MM.1S (cell line): ENCODE results near the gene HCST.

Experiments
- DNase-seq: peaks from one replicate; pipeline ENCODE4 v3.0.0-alpha.2; 2015
- H2AFZ ChIP-seq: fragments of 300-600 bp; sonication (generic); 2 replicates; pipeline ENCODE4 v1.6.0; 2016; ENCODE audit warnings: antibody characterized with exemption, low read length
- H3F3A ChIP-seq: fragments of 300-600 bp; sonication (generic); 2 replicates; pipeline ENCODE4 v1.6.1; 2016; ENCODE audit warnings: mild to moderate bottlenecking, antibody characterized with exemption, low read length, moderate library complexity, mixed read lengths; ENCODE audit not compliant: insufficient read depth
- H3K27ac ChIP-seq: fragments of 300-600 bp; sonication (generic); 2 replicates; pipeline ENCODE4 v1.5.1; 2016; ENCODE audit warnings: mild to moderate bottlenecking, low read length
- H3K27me3 ChIP-seq: fragments of 300-600 bp; sonication (generic); replicated peaks from 2 replicates; pipeline ENCODE4 v1.6.0; 2016; ENCODE audit warnings: low read length; ENCODE audit not compliant: insufficient read depth
- H3K36me3 ChIP-seq: fragments of 300-600 bp; sonication (generic); replicated peaks from 2 replicates; pipeline ENCODE4 v1.6.1; 2016; ENCODE audit warnings: mild to moderate bottlenecking, low read length, mixed read lengths; ENCODE audit not compliant: insufficient read depth
- H3K4me1 ChIP-seq: fragments of 300-600 bp; sonication (generic); 2 replicates; pipeline ENCODE4 v1.6.1; 2016; ENCODE audit warnings: low read length, mixed read lengths
- H3K4me2 ChIP-seq: fragments of 300-600 bp; sonication (generic); 2 replicates; pipeline ENCODE4 v1.6.0; 2016; ENCODE audit warnings: low read depth, low read length
- H3K4me3 ChIP-seq: fragments of 300-600 bp; sonication (generic); 2 replicates; pipeline ENCODE4 v1.5.1; 2016; ENCODE audit warnings: low read length, mixed read lengths
- H3K79me2 ChIP-seq: fragments of 300-600 bp; sonication (generic); 2 replicates; pipeline ENCODE4 v1.6.1; 2016; ENCODE audit warnings: mixed run types, low read length, mixed read lengths
- H3K9ac ChIP-seq: fragments of 300-600 bp; sonication (generic); 2 replicates; pipeline ENCODE4 v1.6.1; 2016; ENCODE audit warnings: low read length, mixed read lengths
- H3K9me2 ChIP-seq: fragments of 300-600 bp; sonication (generic); replicated peaks from 2 replicates; pipeline ENCODE4 v1.6.1; 2016; ENCODE audit warnings: mild to moderate bottlenecking, low read length, mixed read lengths; ENCODE audit not compliant: insufficient read depth
- H3K9me3 ChIP-seq: fragments of 300-600 bp; sonication (generic); replicated peaks from 2 replicates; pipeline ENCODE4 v1.6.1; 2016; ENCODE audit warnings: mild to moderate bottlenecking, low read length, mixed read lengths; ENCODE audit not compliant: insufficient read depth
- H4K20me1 ChIP-seq: fragments of 300-600 bp; sonication (generic); 2 replicates; pipeline ENCODE4 v1.6.1; 2016; ENCODE audit warnings: mild to moderate bottlenecking, low read length, moderate library complexity, mixed read lengths; ENCODE audit not compliant: insufficient read depth
- CTCF ChIP-seq: fragments of 300-600 bp; sonication (generic); IDR thresholded peaks from 2 replicates; pipeline ENCODE4 v1.5.1; 2016; ENCODE audit warnings: antibody characterized with exemption, low read length, mixed read lengths
- EZH2 ChIP-seq: fragments of 300-600 bp; sonication (generic); optimal IDR thresholded peaks from 2 replicates; pipeline ENCODE3; 2017; ENCODE audit warnings: low read depth, mild to moderate bottlenecking, antibody characterized with exemption, low read length, mixed read lengths
- EZH2phosphoT487 ChIP-seq: fragments of 300-600 bp; sonication (generic); IDR thresholded peaks from 2 replicates; pipeline ENCODE4 v1.6.1; 2018; ENCODE audit warnings: antibody characterized with exemption, low read length

Gene HCST

DNA sequence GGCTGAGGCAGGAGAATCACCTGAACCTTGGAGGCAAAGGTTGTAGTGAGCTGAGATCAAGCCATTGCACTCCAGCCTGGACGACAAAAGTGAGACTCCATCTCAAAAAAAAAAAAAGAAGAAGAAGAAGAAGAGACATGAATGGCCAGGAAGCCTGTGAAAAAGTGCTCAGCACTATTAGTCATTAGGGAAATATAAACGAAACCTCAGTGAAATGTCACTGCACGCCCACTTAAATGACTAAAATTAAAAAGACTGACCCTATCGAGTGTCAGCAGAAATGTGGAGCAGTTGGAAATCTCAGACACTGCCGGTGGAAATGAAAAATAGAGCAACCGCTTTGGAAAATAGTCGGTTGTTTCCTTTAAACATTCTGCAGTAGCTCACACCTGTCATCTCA is 11.3 kb downstream of the HCST start:
- H3F3A ChIP-seq, result no peaks in the 10 kb centered on the region
- no peak overlapping the region for H3K27ac ChIP-seq
- no peaks in the 10 kb centered on the region for H3K9me3 ChIP-seq
- no peak for DNase-seq
- no peak for TF ChIP-seq EZH2phosphoT487
- no peak for TF ChIP-seq CTCF
- TF ChIP-seq EZH2, result no peak
- no peaks in the 10 kb centered on the region for H3K9me2 ChIP-seq
- H3K36me3 ChIP-seq, result no peaks in the 10 kb centered on the region
- no peak overlapping the region for H3K4me2 ChIP-seq
- H3K9ac ChIP-seq, result no peak overlapping the region
- H3K27me3 ChIP-seq, result peaks cover 60% of the 10 kb centered on the region
- H3K79me2 ChIP-seq, result no peaks in the 10 kb centered on the region
- no peaks in the 10 kb centered on the region; the same call in 1 of the 2 replicates for H3K4me1 ChIP-seq
- no peaks in the 10 kb centered on the region for H4K20me1 ChIP-seq
- H3K4me3 ChIP-seq, result no peak overlapping the region
- H2AFZ ChIP-seq, result no peak overlapping the region

- H3K9me2 ChIP-seq, result no peaks in the 10 kb centered on the region
- H3K27me3 ChIP-seq, result peaks cover 62% of the 10 kb centered on the region
- DNase-seq, result no peak
- H3K36me3 ChIP-seq, result no peaks in the 10 kb centered on the region
- H3K79me2 ChIP-seq, result no peaks in the 10 kb centered on the region
- no peaks in the 10 kb centered on the region for H3F3A ChIP-seq
- H3K9me3 ChIP-seq, result no peaks in the 10 kb centered on the region
- H3K9ac ChIP-seq, result no peak overlapping the region
- no peaks in the 10 kb centered on the region for H4K20me1 ChIP-seq
- no peak overlapping the region for H3K4me2 ChIP-seq
- no peaks in the 10 kb centered on the region for H3K4me1 ChIP-seq
- H3K4me3 ChIP-seq, result no peak overlapping the region
- no peak overlapping the region for H3K27ac ChIP-seq
- no peak overlapping the region for H2AFZ ChIP-seq
- TF ChIP-seq EZH2phosphoT487 (no peak), EZH2 (no peak), CTCF (no peak)
Observed at GRCh38 chr19:35915443-35915842, 13.1 kb downstream of the HCST start.

- no peak overlapping the region for H3K4me3 ChIP-seq
- no peaks in the 10 kb centered on the region for H3K36me3 ChIP-seq
- no peaks in the 10 kb centered on the region for H3K4me1 ChIP-seq
- H4K20me1 ChIP-seq, result no peaks in the 10 kb centered on the region
- no peak overlapping the region for H3K27ac ChIP-seq
- DNase-seq, result no peak
- no peak overlapping the region for H2AFZ ChIP-seq
- no peaks in the 10 kb centered on the region for H3K79me2 ChIP-seq
- no peak overlapping the region for H3K4me2 ChIP-seq
- no peaks in the 10 kb centered on the region for H3F3A ChIP-seq
- H3K9ac ChIP-seq, result no peak overlapping the region
- H3K9me3 ChIP-seq, result no peaks in the 10 kb centered on the region
- no peaks in the 10 kb centered on the region for H3K9me2 ChIP-seq
- H3K27me3 ChIP-seq, result peaks cover 67% of the 10 kb centered on the region
- TF ChIP-seq EZH2phosphoT487 (no peak), CTCF (no peak), EZH2 (no peak)
Observed at GRCh38 chr19:35919306-35919705, 17.0 kb downstream of the HCST start.
